Liver (tissue), 9 donors: ENCODE data around the gene GNG3. TPM values are rescaled to one million over a fixed set of nuclear protein-coding genes. Genes with fewer than 3 reads are reported as not detected.

Source experiments
- DNase-seq: peaks from one replicate; pipeline ENCODE4 v3.0.0-alpha.2; 2017; ENCODE audit warnings: low spot score
- H3K27ac ChIP-seq, 2 donors: one replicate each; pipeline ENCODE4 v1.7.0; 2013; ENCODE audit warnings: inconsistent platforms in 2 of 2, low read length in 2 of 2, control low read depth in 1 of 2, low read depth in 1 of 2, mild to moderate bottlenecking in 1 of 2
- H3K27me3 ChIP-seq, 4 donors: one replicate each; pipeline versions ENCODE4 v1.6.1 to v1.7.0; 2013; ENCODE audit warnings: low read length in 3 of 4, inconsistent platforms in 1 of 4, mild to moderate bottlenecking in 1 of 4, moderate library complexity in 1 of 4; ENCODE audit not compliant: control insufficient read depth in 4 of 4, insufficient read depth in 4 of 4
- H3K36me3 ChIP-seq, 4 donors: one replicate each; pipeline versions ENCODE4 v1.6.1 to v1.7.0; 2013; ENCODE audit warnings: low read length in 3 of 4, mild to moderate bottlenecking in 3 of 4, low read depth in 1 of 4, moderate library complexity in 1 of 4; ENCODE audit not compliant: control insufficient read depth in 4 of 4, insufficient read depth in 3 of 4
- H3K4me1 ChIP-seq, 4 donors: one replicate each; pipeline versions ENCODE4 v1.6.1 to v1.7.0; 2013; ENCODE audit warnings: low read length in 3 of 4, mild to moderate bottlenecking in 3 of 4, moderate library complexity in 1 of 4; ENCODE audit not compliant: control insufficient read depth in 4 of 4, insufficient read depth in 4 of 4
- H3K4me3 ChIP-seq, 3 donors: one replicate each; pipeline versions ENCODE4 v1.6.1 to v1.7.0; 2013; ENCODE audit warnings: low read length in 3 of 3, control low read depth in 1 of 3, low read depth in 1 of 3, mild to moderate bottlenecking in 1 of 3
- H3K9ac ChIP-seq, 2 donors: one replicate each; pipeline ENCODE4 v1.7.0; 2013; ENCODE audit warnings: low read length in 2 of 2, mild to moderate bottlenecking in 2 of 2, moderate library complexity in 2 of 2, control low read depth in 1 of 2, low read depth in 1 of 2
- H3K9me3 ChIP-seq, 4 donors: one replicate each; pipeline versions ENCODE4 v1.6.1 to v1.7.0; 2013; ENCODE audit warnings: low read length in 3 of 4; ENCODE audit not compliant: control insufficient read depth in 4 of 4
- ATF3 ChIP-seq: IDR thresholded peaks from 2 replicates; pipeline ENCODE4 v1.6.1; 2016; ENCODE audit warnings: antibody characterized with exemption
- CTCF ChIP-seq: fragments of 150-350 bp; IDR thresholded peaks from 2 replicates; pipeline ENCODE4 v1.5.1; 2017; ENCODE audit warnings: improper control_type of control experiment, low read depth, low read length; ENCODE audit not compliant: missing input control
- EGR1 ChIP-seq, 2 donors: IDR thresholded peaks; 2 replicates each; pipeline ENCODE4 v1.6.1; 2016 to 2018; ENCODE audit warnings: antibody characterized with exemption in 2 of 2, low read depth in 2 of 2
- FOXA1 ChIP-seq: IDR thresholded peaks from 2 replicates; pipeline ENCODE4 v1.6.1; 2016; ENCODE audit warnings: antibody characterized with exemption
- FOXA2 ChIP-seq: IDR thresholded peaks from 2 replicates; pipeline ENCODE4 v1.6.1; 2016; ENCODE audit warnings: antibody characterized with exemption
- GABPA ChIP-seq, 2 donors: IDR thresholded peaks in 1 of 2; conservative IDR thresholded peaks in 1 of 2; 2 replicates each; pipeline ENCODE4 v1.6.1; 2016; ENCODE audit warnings: antibody characterized with exemption in 2 of 2, mild to moderate bottlenecking in 1 of 2, moderate library complexity in 1 of 2
- HNF4A ChIP-seq, 2 donors: conservative IDR thresholded peaks; 2 replicates each; pipeline ENCODE4 v1.6.1; 2016; ENCODE audit warnings: antibody characterized with exemption in 2 of 2, mild to moderate bottlenecking in 2 of 2
- HNF4G ChIP-seq: IDR thresholded peaks from 2 replicates; pipeline ENCODE4 v1.6.1; 2016; ENCODE audit warnings: antibody characterized with exemption
- JUND ChIP-seq, 2 donors: IDR thresholded peaks; 2 replicates each; pipeline ENCODE4 v1.6.1; 2016; ENCODE audit warnings: antibody characterized with exemption in 2 of 2
- MAX ChIP-seq: IDR thresholded peaks from 2 replicates; pipeline ENCODE4 v1.6.1; 2016; ENCODE audit warnings: antibody characterized with exemption
- NR2F2 ChIP-seq: IDR thresholded peaks from 2 replicates; pipeline ENCODE4 v1.6.1; 2016; ENCODE audit warnings: antibody characterized with exemption
- RAD21 ChIP-seq, 2 donors: IDR thresholded peaks; 2 replicates each; pipeline ENCODE4 v1.6.1; 2016; ENCODE audit warnings: antibody characterized with exemption in 2 of 2, mild to moderate bottlenecking in 2 of 2
- REST ChIP-seq: IDR thresholded peaks from 2 replicates; pipeline ENCODE4 v1.6.1; 2016; ENCODE audit warnings: antibody characterized with exemption, mild to moderate bottlenecking
- RXRA ChIP-seq, 2 donors: IDR thresholded peaks; 2 replicates each; pipeline ENCODE4 v1.6.1; 2017 to 2018; ENCODE audit warnings: antibody characterized with exemption in 2 of 2, mild to moderate bottlenecking in 1 of 2
- SP1 ChIP-seq: IDR thresholded peaks from 2 replicates; pipeline ENCODE4 v1.6.1; 2018; ENCODE audit warnings: antibody characterized with exemption, mild to moderate bottlenecking
- TAF1 ChIP-seq: conservative IDR thresholded peaks from 2 replicates; pipeline ENCODE4 v1.6.1; 2016; ENCODE audit warnings: antibody characterized with exemption, mild to moderate bottlenecking
- YY1 ChIP-seq: IDR thresholded peaks from 2 replicates; pipeline ENCODE4 v1.6.1; 2016; ENCODE audit warnings: antibody characterized with exemption, mild to moderate bottlenecking
- ZBTB33 ChIP-seq: IDR thresholded peaks from 2 replicates; pipeline ENCODE4 v1.6.1; 2016; ENCODE audit warnings: antibody characterized with exemption
- WGBS: extraction: QIAGEN DNeasy Blood & Tissue Kit; methylation state at CpG from one replicate; pipeline ENCODE4 v1.1.7; 2013; 5-methylcytosine and 5-hydroxymethylcytosine counted together
- polyA plus RNA-seq, 2 donors: library from polyadenylated mRNA; stranded (reverse) in 1 of 2; unstranded in 1 of 2; fragments of 200-250 nt in 1 of 2; fragments of >200 nt in 1 of 2; fragmentation: Nextera tagmentation in 1 of 2; extraction: Ambion mirVana in 1 of 2; gene quantifications; one replicate each; pipeline versions ENCODE4 v1.2.1 to v1.2.3, GENCODE V29; 2013 to 2015
- total RNA-seq, 2 donors: library from RNA; depleted of rRNA; stranded (reverse); fragments of >200 nt; gene quantifications; one replicate each; pipeline ENCODE4 v1.2.3, GENCODE V29; 2014
- donor health status: healthy.
- donor health status: healthy.
- donor health status: healthy.
- donor health status: healthy.
- donor health status: healthy.

Gene GNG3
- total and polyA plus RNA-seq, 4 donors: 0.19 TPM; not detected in 3

GRCh38 chr11:62709247-62710000 lies 1.9 kb downstream of the GNG3 start:
- 5% methylated on average over 47 of the region's 47 CpGs for WGBS
- Histone ChIP-seq H3K9ac (peak overlapping the region; percentile 79 to 93), H3K36me3 (peaks cover 0 to 7% (median 4%) of the 10 kb centered on the region in 4 donors), H3K9me3 (no peaks in the 10 kb centered on the region), H3K4me1 (peaks cover 20 to 68% (median 56%) of the 10 kb centered on the region in 4 donors), H3K27ac (peak overlapping the region; percentile 93 to 95), H3K27me3 (no peaks in the 10 kb centered on the region), H3K4me3 (peak overlapping the region; percentile 55 to 85 (median 56))
- peak; percentile 93 for DNase-seq
- TF ChIP-seq SP1 (no peak), MAX (peak; percentile 57), REST (peak; percentile 62), HNF4A (conservative IDR thresholded peaks at IDR 0.05) (peak; percentile 7 to 18), HNF4G (no peak), FOXA1 (no peak), NR2F2 (peak; percentile 35), ATF3 (no peak), CTCF (no peak), RXRA (IDR thresholded peaks at IDR 0.05) (peak; percentile 24 to 51), GABPA (IDR thresholded peaks at IDR 0.05 in 1 of 2, conservative IDR thresholded peaks at IDR 0.05 in 1 of 2) (peak; percentile 44 to 81), YY1 (peak; percentile 100), ZBTB33 (peak; percentile 85), TAF1 (peak; percentile 86), JUND (IDR thresholded peaks at IDR 0.05) (no peak), FOXA2 (peak; percentile 26), EGR1 (IDR thresholded peaks at IDR 0.05; ENCODE audit: low read depth in 2 of 2) (no peak), RAD21 (IDR thresholded peaks at IDR 0.05) (peak in 1 of 2 donors; percentile 8)
